HPDE6-E6E7 (cell line): Measurements from ENCODE around the gene TCF20.
A peak's percentile ranks its signal among the peaks of the same experiment; 100 is the strongest.

Experiments used
- DNase-seq: peaks from one replicate; pipeline ENCODE4 v3.0.0; 2011; ENCODE audit warnings: missing footprints; ENCODE audit errors: extremely low spot score

TCF20 gene

GRCh38 chr22:42300259-42301076, 30.0 kb upstream of the TCF20 start:
- peak; percentile 93 for DNase-seq

GRCh38 chr22:42299586-42300258, 29.3 kb upstream of the TCF20 start:
- DNase-seq, result no peak

DNA sequence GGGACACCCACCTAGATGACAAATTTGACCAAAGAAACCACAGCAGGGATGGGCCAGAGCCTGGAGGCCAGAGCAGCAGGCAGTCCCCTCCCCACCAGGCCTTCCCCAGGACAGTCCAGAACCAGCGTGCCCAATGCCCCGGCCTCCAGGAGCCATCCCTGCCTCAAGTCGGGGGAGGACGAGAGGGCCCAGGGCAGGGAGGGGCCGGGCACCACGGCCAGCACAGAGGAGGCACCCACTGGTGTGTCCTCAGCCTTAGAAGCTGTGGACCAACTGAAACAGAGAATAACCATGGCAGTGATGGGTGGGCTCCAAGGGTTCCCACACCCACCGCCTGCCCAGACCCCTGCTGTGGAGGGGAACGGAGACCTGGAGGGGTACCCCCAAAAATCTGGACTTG, 28.3 kb upstream of the TCF20 start:
- no peak for DNase-seq

GRCh38 chr22:42297778-42298177, 27.3 kb upstream of the TCF20 start:
- DNase-seq, result no peak

DNA sequence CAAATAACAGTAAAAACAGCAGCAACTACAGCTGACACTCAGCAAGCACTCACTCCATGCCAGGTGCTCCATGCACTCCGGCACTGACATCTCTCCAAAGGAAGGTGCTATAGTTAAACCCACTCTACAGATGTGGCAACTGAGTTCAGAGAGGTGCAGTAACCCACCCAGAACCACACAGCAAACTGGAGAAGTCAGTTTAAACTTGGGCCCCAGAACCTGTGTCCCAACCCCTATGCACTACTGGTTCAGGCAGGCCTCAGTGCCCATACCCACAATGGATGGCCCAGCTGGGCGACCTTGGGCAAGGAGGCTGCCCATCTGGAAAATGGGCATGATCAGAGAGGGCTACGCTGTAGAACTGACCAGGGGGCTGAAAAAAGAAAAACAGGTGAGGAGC, 26.4 kb upstream of the TCF20 start:
- DNase-seq, result no peak

GRCh38 chr22:42296381-42296853, 26.0 kb upstream of the TCF20 start:
- DNase-seq, result no peak

GRCh38 chr22:42294034-42294985, 23.9 kb upstream of the TCF20 start:
- DNase-seq, result peak; percentile 38

DNA sequence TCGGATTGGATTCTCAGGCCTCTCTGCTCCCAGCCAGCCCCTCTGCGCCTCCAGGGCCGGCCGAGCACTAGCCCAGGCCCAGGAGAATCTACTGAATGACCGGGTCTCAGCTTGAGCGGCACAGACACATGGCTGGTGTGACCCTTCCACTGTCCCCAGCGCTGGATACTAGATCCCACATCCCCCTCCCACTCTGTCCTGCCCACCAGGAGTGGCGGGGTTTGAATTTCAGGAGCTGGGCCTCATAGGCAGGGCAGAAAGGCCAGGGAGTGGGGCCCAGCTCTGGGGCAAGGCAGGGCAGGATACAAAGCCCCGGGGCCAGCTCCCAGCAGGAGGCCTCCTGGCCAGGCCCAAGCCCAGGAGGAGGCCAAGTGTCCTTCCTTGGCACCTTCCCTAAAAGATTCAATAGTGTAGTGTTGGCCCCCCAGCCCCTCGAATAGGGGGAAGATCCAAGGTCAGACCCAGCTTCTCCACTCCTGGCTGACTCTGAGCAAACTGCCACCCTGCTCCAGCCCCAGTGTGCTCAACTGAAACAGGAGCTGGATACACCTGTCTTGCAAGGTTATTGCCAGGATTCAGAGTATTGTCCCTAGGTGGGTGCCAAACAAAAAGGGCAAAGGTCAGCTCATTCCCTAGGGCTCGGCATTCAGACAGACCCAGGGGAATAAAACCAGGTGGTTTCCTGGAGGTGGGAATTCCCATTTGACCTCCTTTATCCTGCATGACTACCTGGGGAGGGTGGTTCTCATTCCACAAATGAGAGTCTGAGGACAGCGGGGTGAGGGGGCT, 22.5 kb upstream of the TCF20 start:
- no peak for DNase-seq

DNA sequence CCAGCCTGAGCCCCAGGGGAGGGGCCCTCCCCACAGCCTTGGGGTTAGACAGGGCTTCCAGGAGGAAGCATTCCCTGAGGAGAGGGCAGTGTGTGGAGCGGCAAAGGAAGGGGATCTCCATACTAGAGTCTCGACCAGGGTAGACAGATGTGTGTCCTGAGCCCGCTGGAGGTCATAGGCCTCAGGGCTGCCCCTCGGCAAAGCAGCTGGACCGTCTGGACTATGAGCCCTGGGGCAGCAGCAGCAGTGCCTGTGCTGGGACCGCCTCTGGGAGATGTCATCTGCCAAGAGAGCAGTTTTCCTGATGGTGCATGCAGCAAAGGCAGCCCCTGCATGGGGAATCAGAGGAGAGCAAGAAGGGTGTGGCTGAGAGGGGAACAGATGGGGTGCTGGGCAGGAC, 20.8 kb upstream of the TCF20 start:
- DNase-seq, result no peak

GRCh38 chr22:42289671-42290541, 19.5 kb upstream of the TCF20 start:
- DNase-seq, result no peak

GRCh38 chr22:42288791-42289190, 18.3 kb upstream of the TCF20 start:
- peak; percentile 20 for DNase-seq

DNA sequence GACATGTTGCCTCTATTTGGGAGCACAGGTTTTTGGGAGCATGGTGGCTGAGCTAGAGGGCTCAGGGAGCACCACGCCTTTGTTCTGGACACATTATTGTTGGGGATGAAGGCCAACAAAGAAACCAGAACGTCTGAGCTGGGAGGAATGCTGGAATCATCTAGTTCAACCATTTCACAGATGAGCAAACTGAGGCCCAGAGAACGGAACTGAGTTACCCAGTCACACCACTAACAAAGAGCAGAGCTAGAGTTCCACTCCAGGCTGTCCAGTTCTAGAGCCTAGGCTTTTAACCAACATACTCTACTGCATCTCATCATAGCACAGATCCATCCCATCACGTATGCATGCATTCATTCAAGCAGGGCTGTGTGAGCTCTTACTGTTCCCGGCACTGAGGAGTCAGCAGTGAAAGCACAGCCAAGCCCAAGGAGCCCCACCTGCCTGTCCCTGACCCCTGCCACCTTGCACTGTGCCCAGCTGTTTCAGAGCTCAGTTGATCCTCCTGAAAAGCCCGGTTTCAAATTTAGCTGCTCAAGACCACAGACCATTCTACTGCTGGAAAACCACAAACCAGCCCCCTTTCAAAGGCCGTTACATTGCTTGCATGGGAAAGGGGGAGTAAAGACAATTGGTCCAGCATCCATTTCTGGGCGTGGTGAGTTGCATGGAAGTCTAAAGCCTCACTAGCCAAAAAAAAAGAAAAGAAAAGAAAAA, 16.9 kb upstream of the TCF20 start:
- DNase-seq, result no peak

DNA sequence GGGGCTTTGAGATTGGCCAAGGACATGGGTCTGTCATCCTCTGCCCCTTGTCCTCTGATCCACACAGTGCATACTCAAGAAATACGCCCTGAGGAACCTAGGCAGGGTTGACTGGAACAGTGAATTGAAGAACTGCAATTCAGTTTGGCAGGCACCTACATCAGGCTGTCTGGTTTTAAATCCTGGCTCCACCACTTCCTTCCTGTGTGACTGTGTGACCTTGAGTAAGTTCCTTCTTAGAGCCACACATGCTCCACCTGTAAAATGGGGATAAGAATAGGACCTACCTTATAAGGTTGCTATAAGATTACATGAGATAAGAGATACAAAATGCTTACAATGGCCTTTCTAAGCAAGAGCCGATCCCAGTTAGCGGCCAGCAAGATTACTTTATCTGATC, 15.8 kb upstream of the TCF20 start:
- DNase-seq, result no peak

GRCh38 chr22:42285604-42286003, 15.2 kb upstream of the TCF20 start:
- no peak for DNase-seq

DNA sequence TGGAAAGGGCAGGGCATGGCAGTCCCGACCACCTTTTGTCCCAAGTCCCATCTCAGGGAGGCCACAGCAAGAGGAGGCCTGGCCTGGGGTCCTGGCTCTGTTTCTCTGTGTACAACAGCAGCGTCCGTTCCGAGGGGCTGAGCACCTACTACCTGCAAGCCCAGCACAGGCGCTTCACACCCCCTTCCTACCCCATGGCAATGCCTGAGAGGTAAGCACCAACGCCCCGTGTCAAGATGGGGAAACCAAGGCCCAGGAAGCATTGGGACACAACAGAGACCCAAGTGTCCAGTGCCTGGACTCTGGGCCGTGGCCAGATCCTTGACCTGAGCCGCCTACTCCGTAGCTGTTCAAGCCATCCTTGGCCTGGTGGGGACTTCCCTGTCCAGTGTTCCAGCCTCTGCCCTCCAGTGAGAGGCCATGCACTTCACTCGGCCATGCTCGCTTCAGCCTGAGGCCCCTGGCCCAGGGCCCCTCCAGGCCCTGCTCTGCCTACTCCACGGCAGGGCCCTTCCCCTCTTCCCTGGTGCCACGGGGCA, 14.3 kb upstream of the TCF20 start:
- no peak for DNase-seq

DNA sequence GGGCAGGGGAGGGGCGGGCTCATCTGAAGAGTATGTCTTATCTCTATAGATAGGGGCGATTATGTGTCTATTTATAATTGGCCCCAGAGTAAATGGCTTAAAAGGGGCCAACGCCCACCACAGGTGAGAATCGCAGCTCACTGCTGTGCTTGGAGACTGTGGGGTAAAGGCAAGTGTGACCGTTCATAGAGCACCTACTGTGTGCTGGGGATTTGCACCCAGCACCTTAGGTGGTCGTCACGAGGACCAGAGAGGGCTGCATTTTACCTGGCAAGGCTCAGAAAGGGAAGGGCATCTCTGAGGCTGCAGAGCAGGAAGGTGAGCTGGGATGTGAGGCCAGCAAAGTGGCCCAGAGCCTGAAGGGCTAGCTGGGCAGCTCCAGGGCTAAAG, 13.7 kb upstream of the TCF20 start:
- no peak for DNase-seq

DNA sequence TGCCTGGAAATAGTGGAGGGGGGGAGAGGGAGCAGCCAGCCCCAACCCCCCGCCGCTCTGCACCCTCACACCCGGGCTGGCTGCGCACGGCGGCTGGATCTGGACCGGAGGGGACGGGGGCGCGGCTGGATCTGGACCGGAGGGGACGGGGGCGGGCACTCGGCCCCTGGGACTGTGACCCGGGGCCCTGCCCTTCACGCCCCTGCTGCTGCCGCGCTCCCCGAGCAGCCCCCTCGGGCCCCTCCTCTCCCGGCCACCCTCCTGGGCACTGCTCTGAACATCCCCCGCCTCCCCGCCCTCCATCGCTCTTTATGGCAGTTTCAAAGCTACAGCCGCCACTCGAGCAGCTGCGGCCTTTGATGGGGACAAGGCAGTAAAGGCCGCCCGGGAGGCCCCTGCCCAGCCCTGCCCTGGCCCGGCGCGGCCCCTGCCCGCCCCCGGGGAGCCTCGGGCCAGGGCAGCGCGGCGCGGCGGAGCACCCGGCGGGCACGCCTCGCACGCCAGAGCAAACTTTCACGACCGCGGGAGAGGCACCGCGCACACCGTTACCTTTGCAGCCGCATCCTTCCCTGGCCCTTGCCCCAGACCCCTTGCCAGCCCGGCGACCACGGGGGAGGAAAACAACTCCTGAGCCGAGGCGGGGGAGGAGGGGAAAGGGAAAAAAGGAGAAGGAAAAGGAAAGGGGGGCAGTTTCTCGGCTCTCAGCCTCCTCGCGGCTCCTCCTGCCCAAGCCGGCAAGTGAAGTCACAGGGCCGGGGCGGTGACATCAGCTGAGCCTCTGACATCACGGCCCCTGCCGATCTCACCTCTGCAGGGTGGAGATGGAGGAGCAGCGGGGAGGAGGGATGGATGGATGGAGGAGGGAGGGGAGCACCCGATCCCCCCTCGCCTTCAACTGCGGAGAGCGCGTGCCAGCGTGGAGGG, 13.1 kb upstream of the TCF20 start:
- DNase-seq, result no peak

GRCh38 chr22:42282943-42283277, 12.5 kb upstream of the TCF20 start:
- DNase-seq, result no peak
